SH-SY5Y (cell line): ENCODE measurements around the gene TXLNB.

Experiments used
- GATA2 ChIP-seq: IDR thresholded peaks from 2 replicates; pipeline ENCODE4 v1.6.1; 2011; ENCODE audit warnings: mild to moderate bottlenecking, low read depth, low read length
- GATA3 ChIP-seq: IDR thresholded peaks from 2 replicates; pipeline ENCODE4 v1.6.1; 2011; ENCODE audit warnings: low read depth, mild to moderate bottlenecking, low read length, moderate library complexity

GRCh38 chr6:139311831-139312230 is 20.0 kb upstream of the TXLNB start:
- TF ChIP-seq GATA3 (no peak), GATA2 (no peak)
